ENCODE data around the gene PODNL1. TPM values are rescaled to one million over a fixed set of nuclear protein-coding genes. Genes with fewer than 3 reads are reported as not detected.

PODNL1 gene
- total RNA-seq, 1 experiment from 2014 or later, result 1.1 TPM

- TF ChIP-seq ZBTB43 (CRISPR knock-in tag; IDR thresholded peaks at IDR 0.05) (no peak), ZBTB21 (CRISPR knock-in tag; IDR thresholded peaks at IDR 0.05; ENCODE audit: borderline replicate concordance) (no peak), ZSCAN18 (CRISPR knock-in tag; IDR thresholded peaks at IDR 0.05) (no peak), TEAD4 (CRISPR knock-in tag; IDR thresholded peaks at IDR 0.05) (no peak), NFYB (CRISPR knock-in tag; conservative IDR thresholded peaks at IDR 0.05; ENCODE audit: low read depth) (no peak), HMGA2 (CRISPR knock-in tag; IDR thresholded peaks at IDR 0.05) (no peak)
Measured at GRCh38 chr19:13894552-13894951, 43.7 kb downstream of the PODNL1 start (continued).

DNA sequence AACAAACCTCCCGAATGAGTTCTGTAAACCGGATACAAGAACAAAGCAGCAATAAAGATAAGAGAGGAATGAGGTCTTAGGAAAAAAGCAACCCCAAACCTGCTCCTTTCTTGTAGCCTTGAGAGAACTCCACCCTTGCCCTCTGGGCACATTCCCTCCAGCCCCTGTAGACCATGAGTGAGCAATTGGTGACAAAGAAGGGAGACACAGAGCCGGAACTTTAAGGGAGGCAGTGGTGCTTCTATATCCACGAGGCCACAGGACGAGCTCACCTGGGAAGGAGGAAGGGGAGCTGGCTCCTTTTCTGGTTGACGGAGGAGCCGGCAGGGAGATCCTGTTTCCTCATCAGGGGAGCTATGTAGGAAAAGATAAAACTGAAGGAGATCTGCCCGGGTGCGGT lies 45.3 kb downstream of the PODNL1 start:
- Mint-ChIP-seq H3K27me3 (ENCODE audit: low read depth) (no peaks in the 10 kb centered on the region), H3K9me3 (no peaks in the 10 kb centered on the region), H3K4me3 (no peak overlapping the region), H3K4me1 (no peaks in the 10 kb centered on the region), H3K27ac (no peak overlapping the region), H3K36me3 (no peaks in the 10 kb centered on the region)
- no peak for ATAC-seq
- ChIA-PET CTCF (interaction anchor here (0.5 to 2.1 kb wide), 4 partner anchors 10 to 68 kb away, joined by 3 to 9 read pairs (median 4); no protein-coding TSS in a partner anchor), POLR2A (no interaction called here)
- no peak for DNase-seq (ENCODE audit: low spot score)
- TF ChIP-seq ZSCAN18 (CRISPR knock-in tag; IDR thresholded peaks at IDR 0.05), result no peak
- TF ChIP-seq NFYB (CRISPR knock-in tag; conservative IDR thresholded peaks at IDR 0.05; ENCODE audit: low read depth), result no peak
- TF ChIP-seq, protein P1, sequence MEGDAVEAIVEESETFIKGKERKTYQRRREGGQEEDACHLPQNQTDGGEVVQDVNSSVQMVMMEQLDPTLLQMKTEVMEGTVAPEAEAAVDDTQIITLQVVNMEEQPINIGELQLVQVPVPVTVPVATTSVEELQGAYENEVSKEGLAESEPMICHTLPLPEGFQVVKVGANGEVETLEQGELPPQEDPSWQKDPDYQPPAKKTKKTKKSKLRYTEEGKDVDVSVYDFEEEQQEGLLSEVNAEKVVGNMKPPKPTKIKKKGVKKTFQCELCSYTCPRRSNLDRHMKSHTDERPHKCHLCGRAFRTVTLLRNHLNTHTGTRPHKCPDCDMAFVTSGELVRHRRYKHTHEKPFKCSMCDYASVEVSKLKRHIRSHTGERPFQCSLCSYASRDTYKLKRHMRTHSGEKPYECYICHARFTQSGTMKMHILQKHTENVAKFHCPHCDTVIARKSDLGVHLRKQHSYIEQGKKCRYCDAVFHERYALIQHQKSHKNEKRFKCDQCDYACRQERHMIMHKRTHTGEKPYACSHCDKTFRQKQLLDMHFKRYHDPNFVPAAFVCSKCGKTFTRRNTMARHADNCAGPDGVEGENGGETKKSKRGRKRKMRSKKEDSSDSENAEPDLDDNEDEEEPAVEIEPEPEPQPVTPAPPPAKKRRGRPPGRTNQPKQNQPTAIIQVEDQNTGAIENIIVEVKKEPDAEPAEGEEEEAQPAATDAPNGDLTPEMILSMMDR (IDR thresholded peaks at IDR 0.05), result no peak

DNA sequence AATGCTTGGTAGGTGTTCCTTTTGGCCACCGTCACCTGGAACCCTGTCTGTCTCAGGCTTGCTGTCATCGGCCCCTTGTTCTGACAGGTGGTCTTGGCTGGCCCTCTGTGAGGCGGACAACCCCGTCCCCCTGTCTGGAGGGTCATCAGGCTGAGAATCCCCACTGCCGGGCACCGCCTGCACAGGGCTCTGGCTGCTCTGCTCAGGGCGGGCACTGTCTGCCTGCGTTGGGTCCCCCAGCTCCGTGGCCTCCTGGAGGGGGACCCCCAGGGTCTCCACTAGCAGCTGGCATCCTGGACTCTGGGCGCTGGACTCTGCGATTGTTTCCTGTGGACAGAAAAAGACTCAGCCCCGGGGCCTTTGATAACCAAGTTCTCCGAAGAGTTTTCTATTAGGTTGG lies 48.1 kb downstream of the PODNL1 start:
- Mint-ChIP-seq H3K27me3 (ENCODE audit: low read depth) (no peaks in the 10 kb centered on the region), H3K27ac (no peak overlapping the region), H3K4me1 (no peaks in the 10 kb centered on the region), H3K4me3 (no peak overlapping the region), H3K9me3 (no peaks in the 10 kb centered on the region), H3K36me3 (no peaks in the 10 kb centered on the region)
- ATAC-seq (no peak), DNase-seq (ENCODE audit: low spot score) (no peak)
- ChIA-PET CTCF (no interaction called here), POLR2A (no interaction called here)
- no peak for TF ChIP-seq FOXP1 (CRISPR knock-in tag; IDR thresholded peaks at IDR 0.05; ENCODE audit: borderline replicate concordance)

- ATAC-seq, result no peak
- Mint-ChIP-seq H3K27me3 (ENCODE audit: low read depth) (no peaks in the 10 kb centered on the region), H3K27ac (no peak overlapping the region), H3K4me3 (no peak overlapping the region), H3K36me3 (no peaks in the 10 kb centered on the region), H3K9me3 (no peaks in the 10 kb centered on the region), H3K4me1 (0 out of 2 replicates have a peak, but pooled peaks cover 4% of the 10 kb centered on the region)
- POLR2A ChIA-PET, result interaction anchor here (1.2 kb wide), 1 partner anchor 9 kb away, joined by 3 read pairs; no protein-coding TSS in a partner anchor
- no peak for DNase-seq (ENCODE audit: low spot score)
- CTCF ChIA-PET, result interaction anchor here (0.7 to 2.6 kb wide), 5 partner anchors 8 to 475 kb away, joined by 3 to 12 read pairs (median 4); partner anchors contain the start of gene DCAF15
- TF ChIP-seq PREB (CRISPR knock-in tag; IDR thresholded peaks at IDR 0.05; ENCODE audit: borderline replicate concordance), result no peak
- no peak for TF ChIP-seq SMAD4 (CRISPR knock-in tag; IDR thresholded peaks at IDR 0.05)
- no peak for TF ChIP-seq EMX1 (CRISPR knock-in tag; IDR thresholded peaks at IDR 0.05)
- TF ChIP-seq RELA (CRISPR knock-in tag; IDR thresholded peaks at IDR 0.05; ENCODE audit: borderline replicate concordance), result no peak
- TF ChIP-seq, protein P2, sequence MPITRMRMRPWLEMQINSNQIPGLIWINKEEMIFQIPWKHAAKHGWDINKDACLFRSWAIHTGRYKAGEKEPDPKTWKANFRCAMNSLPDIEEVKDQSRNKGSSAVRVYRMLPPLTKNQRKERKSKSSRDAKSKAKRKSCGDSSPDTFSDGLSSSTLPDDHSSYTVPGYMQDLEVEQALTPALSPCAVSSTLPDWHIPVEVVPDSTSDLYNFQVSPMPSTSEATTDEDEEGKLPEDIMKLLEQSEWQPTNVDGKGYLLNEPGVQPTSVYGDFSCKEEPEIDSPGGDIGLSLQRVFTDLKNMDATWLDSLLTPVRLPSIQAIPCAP (CRISPR knock-in tag; IDR thresholded peaks at IDR 0.05), result no peak
- no peak for TF ChIP-seq KAT7 (CRISPR knock-in tag; IDR thresholded peaks at IDR 0.05; ENCODE audit: borderline replicate concordance)
- TF ChIP-seq ELF4 (CRISPR knock-in tag; IDR thresholded peaks at IDR 0.05; ENCODE audit: low read depth), result no peak
- no peak for TF ChIP-seq ZNF219 (CRISPR knock-in tag; IDR thresholded peaks at IDR 0.05; ENCODE audit: borderline replicate concordance)
- TF ChIP-seq, protein P3, sequence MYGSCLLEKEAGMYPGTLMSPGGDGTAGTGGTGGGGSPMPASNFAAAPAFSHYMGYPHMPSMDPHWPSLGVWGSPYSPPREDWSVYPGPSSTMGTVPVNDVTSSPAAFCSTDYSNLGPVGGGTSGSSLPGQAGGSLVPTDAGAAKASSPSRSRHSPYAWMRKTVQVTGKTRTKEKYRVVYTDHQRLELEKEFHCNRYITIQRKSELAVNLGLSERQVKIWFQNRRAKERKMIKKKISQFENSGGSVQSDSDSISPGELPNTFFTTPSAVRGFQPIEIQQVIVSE (CRISPR knock-in tag; IDR thresholded peaks at IDR 0.05; ENCODE audit: borderline replicate concordance), result no peak
- no peak for TF ChIP-seq CREB1 (CRISPR knock-in tag; IDR thresholded peaks at IDR 0.05)
- TF ChIP-seq, protein P4, sequence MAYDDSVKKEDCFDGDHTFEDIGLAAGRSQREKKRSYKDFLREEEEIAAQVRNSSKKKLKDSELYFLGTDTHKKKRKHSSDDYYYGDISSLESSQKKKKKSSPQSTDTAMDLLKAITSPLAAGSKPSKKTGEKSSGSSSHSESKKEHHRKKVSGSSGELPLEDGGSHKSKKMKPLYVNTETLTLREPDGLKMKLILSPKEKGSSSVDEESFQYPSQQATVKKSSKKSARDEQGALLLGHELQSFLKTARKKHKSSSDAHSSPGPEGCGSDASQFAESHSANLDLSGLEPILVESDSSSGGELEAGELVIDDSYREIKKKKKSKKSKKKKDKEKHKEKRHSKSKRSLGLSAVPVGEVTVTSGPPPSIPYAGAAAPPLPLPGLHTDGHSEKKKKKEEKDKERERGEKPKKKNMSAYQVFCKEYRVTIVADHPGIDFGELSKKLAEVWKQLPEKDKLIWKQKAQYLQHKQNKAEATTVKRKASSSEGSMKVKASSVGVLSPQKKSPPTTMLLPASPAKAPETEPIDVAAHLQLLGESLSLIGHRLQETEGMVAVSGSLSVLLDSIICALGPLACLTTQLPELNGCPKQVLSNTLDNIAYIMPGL (CRISPR knock-in tag; IDR thresholded peaks at IDR 0.05), result no peak
Measured at GRCh38 chr19:13888281-13888680, 49.9 kb downstream of the PODNL1 start.
